HEK293 (cell line): Measurements from ENCODE around the gene RASA1.

ENCODE experiments used
- MYNN ChIP-seq: fragments of 450-650 bp; formaldehyde crosslinking; IDR thresholded peaks from 2 replicates; pipeline ENCODE4 v1.5.1; 2016; ENCODE audit warnings: missing biosample characterization, missing genetic modification characterization, borderline replicate concordance
- RBAK ChIP-seq: fragments of 450-650 bp; formaldehyde crosslinking; IDR thresholded peaks from 2 replicates; pipeline ENCODE4 v1.5.1; 2016; ENCODE audit warnings: missing biosample characterization, missing genetic modification characterization
- SP3 ChIP-seq: fragments of 450-650 bp; formaldehyde crosslinking; IDR thresholded peaks from 2 replicates; pipeline ENCODE4 v1.5.1; 2016; ENCODE audit warnings: missing biosample characterization, missing genetic modification characterization
- ZBTB21 ChIP-seq: fragments of 450-650 bp; formaldehyde crosslinking; IDR thresholded peaks from 2 replicates; pipeline ENCODE4 v1.5.1; 2017; ENCODE audit warnings: missing biosample characterization, missing genetic modification characterization
- ZNF114 ChIP-seq: fragments of 450-650 bp; formaldehyde crosslinking; IDR thresholded peaks from 2 replicates; pipeline ENCODE4 v1.5.0; 2017; ENCODE audit warnings: missing biosample characterization, missing genetic modification characterization
- ZNF138 ChIP-seq: fragments of 450-650 bp; formaldehyde crosslinking; IDR thresholded peaks from 2 replicates; pipeline ENCODE4 v1.5.1; 2016; ENCODE audit warnings: missing biosample characterization, missing genetic modification characterization, borderline replicate concordance
- ZNF174 ChIP-seq: fragments of 450-650 bp; formaldehyde crosslinking; IDR thresholded peaks from 2 replicates; pipeline ENCODE4 v1.5.0; 2017; ENCODE audit warnings: missing biosample characterization, mild to moderate bottlenecking, missing genetic modification characterization
- ZNF292 ChIP-seq: fragments of 450-650 bp; formaldehyde crosslinking; IDR thresholded peaks from 2 replicates; pipeline ENCODE4 v1.5.1; 2016; ENCODE audit warnings: low read depth, missing biosample characterization, missing genetic modification characterization, borderline replicate concordance
- ZNF416 ChIP-seq: fragments of 450-650 bp; formaldehyde crosslinking; IDR thresholded peaks from 2 replicates; pipeline ENCODE4 v1.5.1; 2016; ENCODE audit warnings: missing biosample characterization, missing genetic modification characterization
- ZSCAN30 ChIP-seq: fragments of 450-650 bp; IDR thresholded peaks from 2 replicates; pipeline ENCODE4 v1.5.1; 2018; ENCODE audit warnings: missing biosample characterization, mild to moderate bottlenecking, missing genetic modification characterization, moderate library complexity
- TF ChIP-seq, protein P1 (sequence below): fragments of 450-650 bp; formaldehyde crosslinking; IDR thresholded peaks from 2 replicates; pipeline ENCODE4 v1.5.1; 2016; ENCODE audit warnings: missing biosample characterization, missing genetic modification characterization, low read depth
- TF ChIP-seq, protein P2 (sequence below): fragments of 450-650 bp; formaldehyde crosslinking; IDR thresholded peaks from 2 replicates; pipeline ENCODE4 v1.5.1; 2016; ENCODE audit warnings: missing biosample characterization, missing genetic modification characterization
- TF ChIP-seq, protein P3 (sequence below): fragments of 450-650 bp; formaldehyde crosslinking; conservative IDR thresholded peaks from 2 replicates; pipeline ENCODE4 v1.5.1; 2016; ENCODE audit warnings: low read depth, missing biosample characterization, missing genetic modification characterization
- TF ChIP-seq, protein P4 (sequence below): fragments of 450-650 bp; formaldehyde crosslinking; IDR thresholded peaks from 2 replicates; pipeline ENCODE4 v1.5.1; 2016; ENCODE audit warnings: missing biosample characterization, missing genetic modification characterization

DNA sequence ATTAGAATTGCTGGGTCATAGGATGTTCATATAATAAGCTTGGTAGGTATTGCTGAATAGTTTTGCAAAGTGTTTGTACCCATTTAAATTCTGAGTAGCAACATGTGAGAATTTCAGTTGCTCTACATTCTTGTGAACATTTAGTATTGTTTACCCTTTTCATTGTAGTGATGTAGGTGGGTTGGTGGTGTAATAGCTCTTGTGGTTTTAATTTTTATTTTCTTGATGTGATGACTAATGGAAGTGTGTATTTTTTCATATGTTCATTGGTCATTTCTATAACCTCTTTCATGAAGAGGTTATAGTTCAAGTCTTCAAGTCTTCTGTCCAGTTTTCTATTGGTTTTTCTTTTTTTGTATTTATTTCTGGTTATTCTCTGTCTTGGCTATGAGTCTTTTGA is 34.4 kb downstream of the RASA1 start:
- TF ChIP-seq, protein P1, sequence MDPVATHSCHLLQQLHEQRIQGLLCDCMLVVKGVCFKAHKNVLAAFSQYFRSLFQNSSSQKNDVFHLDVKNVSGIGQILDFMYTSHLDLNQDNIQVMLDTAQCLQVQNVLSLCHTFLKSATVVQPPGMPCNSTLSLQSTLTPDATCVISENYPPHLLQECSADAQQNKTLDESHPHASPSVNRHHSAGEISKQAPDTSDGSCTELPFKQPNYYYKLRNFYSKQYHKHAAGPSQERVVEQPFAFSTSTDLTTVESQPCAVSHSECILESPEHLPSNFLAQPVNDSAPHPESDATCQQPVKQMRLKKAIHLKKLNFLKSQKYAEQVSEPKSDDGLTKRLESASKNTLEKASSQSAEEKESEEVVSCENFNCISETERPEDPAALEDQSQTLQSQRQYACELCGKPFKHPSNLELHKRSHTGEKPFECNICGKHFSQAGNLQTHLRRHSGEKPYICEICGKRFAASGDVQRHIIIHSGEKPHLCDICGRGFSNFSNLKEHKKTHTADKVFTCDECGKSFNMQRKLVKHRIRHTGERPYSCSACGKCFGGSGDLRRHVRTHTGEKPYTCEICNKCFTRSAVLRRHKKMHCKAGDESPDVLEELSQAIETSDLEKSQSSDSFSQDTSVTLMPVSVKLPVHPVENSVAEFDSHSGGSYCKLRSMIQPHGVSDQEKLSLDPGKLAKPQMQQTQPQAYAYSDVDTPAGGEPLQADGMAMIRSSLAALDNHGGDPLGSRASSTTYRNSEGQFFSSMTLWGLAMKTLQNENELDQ, result no peak
- TF ChIP-seq, protein P2, sequence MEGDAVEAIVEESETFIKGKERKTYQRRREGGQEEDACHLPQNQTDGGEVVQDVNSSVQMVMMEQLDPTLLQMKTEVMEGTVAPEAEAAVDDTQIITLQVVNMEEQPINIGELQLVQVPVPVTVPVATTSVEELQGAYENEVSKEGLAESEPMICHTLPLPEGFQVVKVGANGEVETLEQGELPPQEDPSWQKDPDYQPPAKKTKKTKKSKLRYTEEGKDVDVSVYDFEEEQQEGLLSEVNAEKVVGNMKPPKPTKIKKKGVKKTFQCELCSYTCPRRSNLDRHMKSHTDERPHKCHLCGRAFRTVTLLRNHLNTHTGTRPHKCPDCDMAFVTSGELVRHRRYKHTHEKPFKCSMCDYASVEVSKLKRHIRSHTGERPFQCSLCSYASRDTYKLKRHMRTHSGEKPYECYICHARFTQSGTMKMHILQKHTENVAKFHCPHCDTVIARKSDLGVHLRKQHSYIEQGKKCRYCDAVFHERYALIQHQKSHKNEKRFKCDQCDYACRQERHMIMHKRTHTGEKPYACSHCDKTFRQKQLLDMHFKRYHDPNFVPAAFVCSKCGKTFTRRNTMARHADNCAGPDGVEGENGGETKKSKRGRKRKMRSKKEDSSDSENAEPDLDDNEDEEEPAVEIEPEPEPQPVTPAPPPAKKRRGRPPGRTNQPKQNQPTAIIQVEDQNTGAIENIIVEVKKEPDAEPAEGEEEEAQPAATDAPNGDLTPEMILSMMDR (tag by site-specific recombination), result no peak
- TF ChIP-seq ZBTB21 (tag by site-specific recombination) (no peak), ZNF138 (tag by site-specific recombination) (no peak), ZSCAN30 (tag by site-specific recombination) (no peak), RBAK (tag by site-specific recombination) (no peak), ZNF416 (no peak), SP3 (tag by site-specific recombination) (no peak), ZNF174 (tag by site-specific recombination) (no peak), ZNF292 (no peak), MYNN (tag by site-specific recombination) (no peak), ZNF114 (tag by site-specific recombination) (no peak)
- TF ChIP-seq, protein P3, sequence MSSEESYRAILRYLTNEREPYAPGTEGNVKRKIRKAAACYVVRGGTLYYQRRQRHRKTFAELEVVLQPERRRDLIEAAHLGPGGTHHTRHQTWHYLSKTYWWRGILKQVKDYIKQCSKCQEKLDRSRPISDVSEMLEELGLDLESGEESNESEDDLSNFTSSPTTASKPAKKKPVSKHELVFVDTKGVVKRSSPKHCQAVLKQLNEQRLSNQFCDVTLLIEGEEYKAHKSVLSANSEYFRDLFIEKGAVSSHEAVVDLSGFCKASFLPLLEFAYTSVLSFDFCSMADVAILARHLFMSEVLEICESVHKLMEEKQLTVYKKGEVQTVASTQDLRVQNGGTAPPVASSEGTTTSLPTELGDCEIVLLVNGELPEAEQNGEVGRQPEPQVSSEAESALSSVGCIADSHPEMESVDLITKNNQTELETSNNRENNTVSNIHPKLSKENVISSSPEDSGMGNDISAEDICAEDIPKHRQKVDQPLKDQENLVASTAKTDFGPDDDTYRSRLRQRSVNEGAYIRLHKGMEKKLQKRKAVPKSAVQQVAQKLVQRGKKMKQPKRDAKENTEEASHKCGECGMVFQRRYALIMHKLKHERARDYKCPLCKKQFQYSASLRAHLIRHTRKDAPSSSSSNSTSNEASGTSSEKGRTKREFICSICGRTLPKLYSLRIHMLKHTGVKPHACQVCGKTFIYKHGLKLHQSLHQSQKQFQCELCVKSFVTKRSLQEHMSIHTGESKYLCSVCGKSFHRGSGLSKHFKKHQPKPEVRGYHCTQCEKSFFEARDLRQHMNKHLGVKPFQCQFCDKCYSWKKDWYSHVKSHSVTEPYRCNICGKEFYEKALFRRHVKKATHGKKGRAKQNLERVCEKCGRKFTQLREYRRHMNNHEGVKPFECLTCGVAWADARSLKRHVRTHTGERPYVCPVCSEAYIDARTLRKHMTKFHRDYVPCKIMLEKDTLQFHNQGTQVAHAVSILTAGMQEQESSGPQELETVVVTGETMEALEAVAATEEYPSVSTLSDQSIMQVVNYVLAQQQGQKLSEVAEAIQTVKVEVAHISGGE (tag by site-specific recombination), result no peak
- TF ChIP-seq, protein P4, sequence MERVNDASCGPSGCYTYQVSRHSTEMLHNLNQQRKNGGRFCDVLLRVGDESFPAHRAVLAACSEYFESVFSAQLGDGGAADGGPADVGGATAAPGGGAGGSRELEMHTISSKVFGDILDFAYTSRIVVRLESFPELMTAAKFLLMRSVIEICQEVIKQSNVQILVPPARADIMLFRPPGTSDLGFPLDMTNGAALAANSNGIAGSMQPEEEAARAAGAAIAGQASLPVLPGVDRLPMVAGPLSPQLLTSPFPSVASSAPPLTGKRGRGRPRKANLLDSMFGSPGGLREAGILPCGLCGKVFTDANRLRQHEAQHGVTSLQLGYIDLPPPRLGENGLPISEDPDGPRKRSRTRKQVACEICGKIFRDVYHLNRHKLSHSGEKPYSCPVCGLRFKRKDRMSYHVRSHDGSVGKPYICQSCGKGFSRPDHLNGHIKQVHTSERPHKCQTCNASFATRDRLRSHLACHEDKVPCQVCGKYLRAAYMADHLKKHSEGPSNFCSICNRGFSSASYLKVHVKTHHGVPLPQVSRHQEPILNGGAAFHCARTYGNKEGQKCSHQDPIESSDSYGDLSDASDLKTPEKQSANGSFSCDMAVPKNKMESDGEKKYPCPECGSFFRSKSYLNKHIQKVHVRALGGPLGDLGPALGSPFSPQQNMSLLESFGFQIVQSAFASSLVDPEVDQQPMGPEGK (tag by site-specific recombination), result no peak
